Measurements from ENCODE around the gene PCDH7. TPM values are rescaled to one million over a fixed set of nuclear protein-coding genes. Genes with fewer than 3 reads are reported as not detected.

PCDH7 gene
- total RNA-seq, 2 donors from 2014 or later, result not detected

DNA sequence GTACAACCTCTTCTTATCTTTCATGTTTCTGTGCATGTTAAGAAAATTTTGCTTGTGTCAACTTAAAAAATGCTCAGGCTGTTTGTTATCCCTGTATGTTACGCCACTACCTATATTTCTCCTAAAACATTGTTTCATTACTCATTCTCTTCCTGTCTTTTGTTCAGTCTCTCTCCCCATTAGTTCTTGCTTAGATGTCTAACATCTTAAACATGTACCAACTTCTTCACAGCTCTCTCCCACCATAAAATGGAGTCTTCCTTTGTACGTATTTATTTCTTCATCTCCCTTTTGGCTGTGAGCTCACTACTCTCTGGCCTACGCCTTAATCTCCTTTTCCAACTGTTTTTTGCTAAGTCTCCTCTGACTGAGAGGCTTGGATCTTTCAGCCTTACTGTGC is 36.4 kb downstream of the PCDH7 start:
- Mint-ChIP-seq H3K9me3 (no peaks in the 10 kb centered on the region), H3K4me1 (no peaks in the 10 kb centered on the region), H3K27ac (no peak overlapping the region), H3K4me3 (no peak overlapping the region), H3K27me3 (no peaks in the 10 kb centered on the region), H3K36me3 (ENCODE audit: low read depth) (no peaks in the 10 kb centered on the region)
- ATAC-seq (replicated peaks), result no peak

DNA sequence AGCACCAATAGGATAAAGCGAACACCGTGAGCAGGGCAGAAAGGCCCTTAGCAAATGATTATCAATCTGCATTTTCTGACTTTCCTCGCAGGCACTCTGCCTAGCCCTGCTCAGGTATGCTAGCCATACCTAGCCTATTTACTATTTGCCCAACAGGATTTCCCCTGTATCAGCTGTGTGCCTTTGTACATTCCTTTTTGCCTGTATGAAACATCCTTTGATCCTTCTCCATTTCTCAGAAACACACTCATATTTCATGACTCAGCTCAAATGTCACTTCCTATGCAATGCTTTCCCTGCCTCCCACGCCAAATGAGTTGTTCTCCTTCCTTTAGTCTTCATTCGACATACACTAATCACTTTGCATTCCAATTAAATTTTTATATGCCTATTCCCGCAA is 37.2 kb downstream of the PCDH7 start:
- Mint-ChIP-seq H3K4me3 (no peak overlapping the region), H3K4me1 (no peaks in the 10 kb centered on the region), H3K36me3 (ENCODE audit: low read depth) (no peaks in the 10 kb centered on the region), H3K27ac (no peak overlapping the region), H3K9me3 (no peaks in the 10 kb centered on the region), H3K27me3 (no peaks in the 10 kb centered on the region)
- no peak for ATAC-seq (replicated peaks)

DNA sequence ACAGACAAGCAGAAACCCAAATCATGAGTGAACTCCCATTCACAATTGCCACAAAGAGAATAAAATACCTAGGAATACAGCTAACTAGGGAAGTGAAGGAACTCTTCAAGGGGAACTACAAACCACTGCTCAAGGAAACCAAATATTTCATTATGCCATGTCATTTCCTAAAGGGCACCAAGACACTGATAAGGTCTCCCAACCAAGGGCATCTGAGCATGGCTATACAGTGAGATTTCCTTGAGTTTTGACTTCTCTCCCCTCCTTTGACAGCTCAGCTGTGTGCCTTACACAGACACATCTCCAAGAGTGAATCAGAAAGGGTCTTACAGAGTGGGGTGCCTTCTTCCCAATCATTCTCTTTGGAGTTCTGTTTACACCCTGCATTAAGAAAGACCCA is 40.4 kb downstream of the PCDH7 start:
- Mint-ChIP-seq H3K36me3 (ENCODE audit: low read depth) (no peaks in the 10 kb centered on the region), H3K27ac (no peak overlapping the region), H3K4me3 (no peak overlapping the region), H3K27me3 (no peaks in the 10 kb centered on the region), H3K9me3 (peaks cover 3% of the 10 kb centered on the region), H3K4me1 (no peaks in the 10 kb centered on the region)
- ATAC-seq (replicated peaks), result no peak

DNA sequence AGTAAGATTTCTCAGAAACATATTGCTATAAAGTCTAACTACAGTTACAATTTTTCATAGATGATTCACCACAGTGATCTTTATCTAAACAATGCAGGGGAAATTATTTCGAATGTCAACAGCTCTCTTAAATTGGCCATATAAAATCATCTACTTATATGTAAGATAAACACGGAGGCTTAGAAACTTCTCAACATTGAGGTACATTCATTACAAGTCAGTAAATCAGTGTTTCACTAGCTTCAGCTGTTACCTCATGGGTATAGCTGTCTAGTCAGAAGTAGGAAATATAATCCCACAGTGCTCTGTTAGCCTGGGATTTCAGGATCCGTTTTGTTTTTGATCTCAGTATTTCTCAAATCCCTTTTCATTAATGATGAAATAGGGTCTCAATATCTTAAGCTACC is 43.2 kb downstream of the PCDH7 start:
- H3K27ac Mint-ChIP-seq, result no peak overlapping the region
- H3K4me3 Mint-ChIP-seq, result no peak overlapping the region
- H3K27me3 Mint-ChIP-seq, result no peaks in the 10 kb centered on the region
- H3K4me1 Mint-ChIP-seq, result no peaks in the 10 kb centered on the region
- H3K9me3 Mint-ChIP-seq, result peaks cover 5% of the 10 kb centered on the region
- H3K36me3 Mint-ChIP-seq (ENCODE audit: low read depth), result no peaks in the 10 kb centered on the region
- ATAC-seq (replicated peaks), result no peak

DNA sequence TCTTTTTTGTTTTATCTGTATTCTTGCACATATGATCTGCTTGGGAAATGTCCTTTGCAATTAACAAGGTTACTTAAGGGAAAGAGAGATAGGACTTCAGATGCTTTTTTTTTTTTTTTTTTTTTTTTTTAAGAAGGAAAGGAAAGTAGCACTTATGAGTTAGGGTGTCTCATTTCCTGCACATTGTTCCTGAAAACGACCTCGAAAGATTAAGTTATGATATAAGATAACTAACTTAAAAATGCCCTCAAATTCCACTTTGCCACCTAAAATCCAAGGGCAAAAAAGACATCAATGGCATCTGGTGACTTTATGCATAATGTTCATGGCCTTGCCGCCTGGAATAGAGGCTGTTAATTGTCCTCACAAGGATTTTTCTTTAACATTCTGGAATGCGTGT is 44.9 kb downstream of the PCDH7 start:
- Mint-ChIP-seq H3K36me3 (ENCODE audit: low read depth) (no peaks in the 10 kb centered on the region), H3K27me3 (no peaks in the 10 kb centered on the region), H3K4me3 (no peak overlapping the region), H3K27ac (no peak overlapping the region), H3K4me1 (no peaks in the 10 kb centered on the region), H3K9me3 (peaks cover 5% of the 10 kb centered on the region)
- no peak for ATAC-seq (replicated peaks)

DNA sequence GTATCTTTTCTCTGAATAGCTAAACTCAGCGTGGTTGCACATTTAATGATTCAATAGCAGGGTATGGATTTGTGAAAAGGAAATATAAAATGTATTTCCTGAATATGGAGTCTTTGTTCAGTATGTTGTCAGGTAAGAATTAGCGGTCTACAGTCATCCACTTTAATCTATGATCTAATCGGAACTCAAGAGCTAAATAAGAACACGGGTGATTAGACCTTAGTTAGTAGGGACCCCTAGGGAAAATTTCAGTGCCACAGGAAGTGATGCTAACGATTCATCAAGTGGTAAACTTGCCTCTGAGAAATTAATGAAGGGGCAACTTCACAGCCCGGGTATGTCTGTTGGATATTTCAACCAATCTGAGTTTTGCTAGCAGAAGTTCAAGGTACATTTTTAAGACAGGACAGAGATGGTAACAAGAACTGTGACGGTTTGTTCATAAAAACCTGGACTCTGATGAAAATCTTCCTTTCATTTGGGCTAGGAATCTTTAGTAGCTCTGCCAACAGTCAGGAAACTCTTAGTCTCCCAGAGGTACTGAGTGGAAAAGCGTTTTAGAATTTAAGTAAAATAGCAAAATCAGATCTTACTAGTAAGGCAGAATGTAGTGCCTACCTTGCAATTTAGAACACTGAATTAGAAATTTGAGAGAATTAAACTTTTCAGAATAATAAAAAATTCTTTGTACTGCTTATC is 47.1 kb downstream of the PCDH7 start:
- H3K27me3 Mint-ChIP-seq, result no peaks in the 10 kb centered on the region

DNA sequence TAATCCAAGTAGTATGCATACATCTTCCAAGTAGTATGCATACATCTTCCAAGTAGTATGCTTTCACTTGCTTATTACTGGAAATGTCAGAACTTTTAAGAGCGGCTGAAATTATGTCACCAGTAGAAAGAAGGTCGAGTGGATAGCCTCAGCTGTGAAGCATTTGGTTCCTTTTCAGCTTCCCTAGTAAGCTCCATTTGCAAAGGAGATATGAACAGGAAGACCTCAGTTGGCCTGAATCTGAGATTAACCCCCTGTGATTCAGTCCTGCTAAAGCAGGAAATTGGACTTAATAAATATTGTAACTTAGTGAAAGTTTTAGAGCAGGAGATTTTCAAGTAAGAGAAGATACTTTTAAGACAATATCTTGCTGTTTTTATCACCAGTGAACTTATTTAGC is 48.1 kb downstream of the PCDH7 start:
- no peak overlapping the region for H3K4me3 Mint-ChIP-seq
- peaks cover 8% of the 10 kb centered on the region for H3K9me3 Mint-ChIP-seq
- no peaks in the 10 kb centered on the region for H3K4me1 Mint-ChIP-seq
- no peak for ATAC-seq (replicated peaks)
- H3K36me3 Mint-ChIP-seq (ENCODE audit: low read depth), result no peaks in the 10 kb centered on the region
- H3K27ac Mint-ChIP-seq, result no peak overlapping the region
- no peaks in the 10 kb centered on the region for H3K27me3 Mint-ChIP-seq

More for the DNA sequence above, 47.1 kb downstream of the PCDH7 start:
- Mint-ChIP-seq H3K9me3 (peaks cover 6% of the 10 kb centered on the region), H3K4me3 (no peak overlapping the region), H3K36me3 (ENCODE audit: low read depth) (no peaks in the 10 kb centered on the region), H3K27ac (no peak overlapping the region), H3K4me1 (no peaks in the 10 kb centered on the region)
- ATAC-seq (replicated peaks), result no peak

DNA sequence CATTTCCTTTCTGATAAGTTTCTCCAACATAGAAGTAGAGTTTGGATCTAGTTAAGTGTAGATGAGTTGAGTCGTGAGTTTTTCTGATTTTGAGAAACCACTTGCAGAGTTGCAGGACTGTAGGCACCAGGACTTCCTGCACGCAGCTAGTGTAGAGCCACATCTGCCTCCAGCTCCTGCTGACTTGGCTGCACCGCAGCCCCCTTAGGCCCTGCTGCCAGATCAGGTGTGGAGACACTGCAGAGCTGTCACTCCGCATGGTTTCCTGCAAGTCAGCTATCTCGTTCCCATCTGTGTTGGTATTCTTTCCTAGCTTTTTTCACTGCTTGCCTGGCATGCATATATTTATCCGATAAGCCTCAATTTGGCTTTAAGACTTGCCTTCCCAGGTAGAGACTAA is 48.9 kb downstream of the PCDH7 start:
- Mint-ChIP-seq H3K4me1 (no peaks in the 10 kb centered on the region), H3K9me3 (peaks cover 11% of the 10 kb centered on the region), H3K27ac (no peak overlapping the region), H3K36me3 (ENCODE audit: low read depth) (no peaks in the 10 kb centered on the region), H3K27me3 (no peaks in the 10 kb centered on the region), H3K4me3 (no peak overlapping the region)
- no peak for ATAC-seq (replicated peaks)

DNA sequence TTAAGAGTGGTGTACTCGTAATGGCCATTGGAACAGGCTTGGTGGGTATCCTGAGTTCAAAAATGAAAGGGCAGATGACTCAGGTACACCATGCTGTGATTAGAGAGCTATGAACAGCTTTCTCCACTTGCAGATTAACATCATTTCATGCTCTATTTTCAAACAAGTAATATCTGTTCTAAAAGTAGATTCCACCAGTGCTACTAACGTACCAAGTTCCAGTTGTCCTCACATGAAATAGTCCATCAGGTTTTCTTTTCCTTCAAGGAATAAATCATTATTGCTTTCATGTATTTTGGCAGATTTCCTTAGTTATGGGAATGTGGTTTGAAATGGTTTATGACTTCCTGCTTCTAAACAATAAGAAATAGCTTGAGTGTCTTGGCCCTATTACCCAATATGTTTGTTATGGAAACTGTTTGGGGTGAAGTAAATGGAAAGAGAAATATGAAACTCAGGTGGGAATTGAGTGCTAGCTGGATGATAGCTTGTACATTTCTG is 49.9 kb downstream of the PCDH7 start:
- H3K27ac Mint-ChIP-seq, result no peak overlapping the region
- peaks cover 12% of the 10 kb centered on the region for H3K9me3 Mint-ChIP-seq
- no peak overlapping the region for H3K4me3 Mint-ChIP-seq
- H3K4me1 Mint-ChIP-seq, result no peaks in the 10 kb centered on the region
- no peaks in the 10 kb centered on the region for H3K36me3 Mint-ChIP-seq (ENCODE audit: low read depth)
- no peak for ATAC-seq (replicated peaks)
- H3K27me3 Mint-ChIP-seq, result no peaks in the 10 kb centered on the region

DNA sequence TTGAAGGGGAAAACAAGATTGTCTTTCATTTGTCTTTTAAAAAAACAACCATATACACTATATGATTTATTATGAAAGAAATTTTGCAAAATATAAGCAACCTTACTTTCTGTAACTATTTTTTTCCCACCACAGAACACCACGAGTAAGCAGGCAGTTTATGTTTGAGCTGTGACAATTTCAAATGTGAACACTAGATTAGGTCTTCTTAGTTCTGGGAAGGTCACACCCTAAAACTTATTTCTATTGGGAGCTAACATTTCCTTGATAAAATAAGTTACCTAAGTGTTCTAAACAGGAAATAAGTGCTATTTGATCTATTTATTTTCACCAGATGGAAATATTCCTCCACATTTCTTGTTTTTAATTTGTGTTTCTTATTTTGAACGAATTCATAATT is 50.6 kb downstream of the PCDH7 start:
- H3K27ac Mint-ChIP-seq, result no peak overlapping the region
- H3K27me3 Mint-ChIP-seq, result no peaks in the 10 kb centered on the region
- H3K4me3 Mint-ChIP-seq, result no peak overlapping the region
- H3K4me1 Mint-ChIP-seq, result no peaks in the 10 kb centered on the region
- no peak for ATAC-seq (replicated peaks)
- H3K36me3 Mint-ChIP-seq (ENCODE audit: low read depth), result no peaks in the 10 kb centered on the region
- peaks cover 7% of the 10 kb centered on the region for H3K9me3 Mint-ChIP-seq

DNA sequence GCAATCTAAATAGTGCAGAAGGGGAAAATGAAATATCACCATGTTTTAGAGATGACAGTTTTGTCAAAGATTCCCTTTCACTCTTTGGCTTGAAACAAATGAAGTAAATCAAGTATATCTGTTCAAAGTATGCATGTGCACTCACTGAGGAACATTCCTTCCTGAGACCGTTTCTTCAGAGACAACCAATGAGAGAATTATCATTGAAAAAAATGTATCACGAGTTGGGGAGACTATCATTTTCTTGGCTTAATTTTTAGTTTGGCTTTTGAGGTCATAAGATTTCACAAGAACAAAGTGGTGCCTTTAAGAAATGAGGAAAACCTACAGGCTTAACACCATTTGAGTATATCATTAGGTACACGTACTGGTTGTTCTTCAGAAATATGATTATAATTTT is 56.3 kb downstream of the PCDH7 start:
- Mint-ChIP-seq H3K4me1 (no peaks in the 10 kb centered on the region), H3K9me3 (peaks cover 7% of the 10 kb centered on the region), H3K36me3 (ENCODE audit: low read depth) (no peaks in the 10 kb centered on the region), H3K4me3 (no peak overlapping the region), H3K27me3 (no peaks in the 10 kb centered on the region), H3K27ac (no peak overlapping the region)
- no peak for ATAC-seq (replicated peaks)

DNA sequence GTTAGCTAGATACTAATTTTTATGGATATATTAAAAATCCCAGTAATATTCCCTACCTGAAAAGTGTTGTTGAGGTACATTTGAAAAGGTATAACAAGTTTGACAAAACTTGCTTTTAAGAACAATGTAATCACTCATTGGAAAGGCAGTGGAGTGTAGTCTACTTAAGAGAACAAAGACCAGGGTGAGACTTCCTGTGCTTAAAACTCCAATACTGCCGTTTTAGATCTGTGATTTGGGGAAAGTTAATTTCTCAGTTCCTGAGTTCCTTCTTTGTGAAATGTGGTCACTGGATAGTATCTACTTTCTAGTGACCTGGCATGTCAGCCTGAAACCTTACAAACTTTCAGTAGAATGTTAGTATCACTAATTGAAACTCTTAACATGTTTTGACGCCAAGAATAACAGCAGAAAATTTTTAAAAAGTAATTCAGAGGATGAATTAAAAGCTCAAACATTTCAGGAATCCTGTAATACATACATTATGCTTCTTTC is 56.8 kb downstream of the PCDH7 start:
- H3K4me1 Mint-ChIP-seq, result no peaks in the 10 kb centered on the region

More for the DNA sequence above, 56.8 kb downstream of the PCDH7 start:
- H3K4me3 Mint-ChIP-seq, result no peak overlapping the region
- no peaks in the 10 kb centered on the region for H3K27me3 Mint-ChIP-seq
- no peak for ATAC-seq (replicated peaks)
- no peak overlapping the region for H3K27ac Mint-ChIP-seq
- peaks cover 7% of the 10 kb centered on the region for H3K9me3 Mint-ChIP-seq
- H3K36me3 Mint-ChIP-seq (ENCODE audit: low read depth), result no peaks in the 10 kb centered on the region
